ENCODE results near the gene CLINT1.

Gene CLINT1

DNA sequence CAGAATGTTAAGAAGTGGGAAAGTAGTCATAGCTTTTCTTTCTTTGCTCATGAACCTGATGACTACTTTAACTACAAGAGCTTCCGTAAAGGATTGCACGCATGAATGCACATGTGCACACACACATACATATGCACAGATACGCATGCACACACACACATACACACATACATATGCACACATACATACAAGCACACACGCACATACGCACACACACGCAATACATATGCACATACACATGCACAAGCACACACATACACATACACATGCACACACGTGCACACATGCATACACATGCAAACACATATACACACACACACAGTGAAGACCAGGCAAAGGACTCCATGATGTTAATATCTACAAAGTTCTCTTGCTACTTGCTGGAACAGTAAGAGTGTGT lies 92.5 kb downstream of the CLINT1 start:
- TF ChIP-seq TCF12 (IDR thresholded peaks at IDR 0.05; ENCODE audit: low read depth) (no peak), RAD21 (IDR thresholded peaks at IDR 0.05; ENCODE audit: low read depth) (no peak), CREB1 (IDR thresholded peaks at IDR 0.05; ENCODE audit: low read depth) (no peak), YY1 (IDR thresholded peaks at IDR 0.05; ENCODE audit: low read depth) (no peak), FOXM1 (IDR thresholded peaks at IDR 0.05; ENCODE audit: borderline replicate concordance, low read depth) (no peak), TEAD4 (IDR thresholded peaks at IDR 0.05) (no peak), ZBTB7A (IDR thresholded peaks at IDR 0.05; ENCODE audit: low read depth) (no peak), CEBPB (IDR thresholded peaks at IDR 0.05) (no peak)
- TF ChIP-seq, protein P1, sequence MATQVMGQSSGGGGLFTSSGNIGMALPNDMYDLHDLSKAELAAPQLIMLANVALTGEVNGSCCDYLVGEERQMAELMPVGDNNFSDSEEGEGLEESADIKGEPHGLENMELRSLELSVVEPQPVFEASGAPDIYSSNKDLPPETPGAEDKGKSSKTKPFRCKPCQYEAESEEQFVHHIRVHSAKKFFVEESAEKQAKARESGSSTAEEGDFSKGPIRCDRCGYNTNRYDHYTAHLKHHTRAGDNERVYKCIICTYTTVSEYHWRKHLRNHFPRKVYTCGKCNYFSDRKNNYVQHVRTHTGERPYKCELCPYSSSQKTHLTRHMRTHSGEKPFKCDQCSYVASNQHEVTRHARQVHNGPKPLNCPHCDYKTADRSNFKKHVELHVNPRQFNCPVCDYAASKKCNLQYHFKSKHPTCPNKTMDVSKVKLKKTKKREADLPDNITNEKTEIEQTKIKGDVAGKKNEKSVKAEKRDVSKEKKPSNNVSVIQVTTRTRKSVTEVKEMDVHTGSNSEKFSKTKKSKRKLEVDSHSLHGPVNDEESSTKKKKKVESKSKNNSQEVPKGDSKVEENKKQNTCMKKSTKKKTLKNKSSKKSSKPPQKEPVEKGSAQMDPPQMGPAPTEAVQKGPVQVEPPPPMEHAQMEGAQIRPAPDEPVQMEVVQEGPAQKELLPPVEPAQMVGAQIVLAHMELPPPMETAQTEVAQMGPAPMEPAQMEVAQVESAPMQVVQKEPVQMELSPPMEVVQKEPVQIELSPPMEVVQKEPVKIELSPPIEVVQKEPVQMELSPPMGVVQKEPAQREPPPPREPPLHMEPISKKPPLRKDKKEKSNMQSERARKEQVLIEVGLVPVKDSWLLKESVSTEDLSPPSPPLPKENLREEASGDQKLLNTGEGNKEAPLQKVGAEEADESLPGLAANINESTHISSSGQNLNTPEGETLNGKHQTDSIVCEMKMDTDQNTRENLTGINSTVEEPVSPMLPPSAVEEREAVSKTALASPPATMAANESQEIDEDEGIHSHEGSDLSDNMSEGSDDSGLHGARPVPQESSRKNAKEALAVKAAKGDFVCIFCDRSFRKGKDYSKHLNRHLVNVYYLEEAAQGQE (IDR thresholded peaks at IDR 0.05; ENCODE audit: low read depth) = no peak

DNA sequence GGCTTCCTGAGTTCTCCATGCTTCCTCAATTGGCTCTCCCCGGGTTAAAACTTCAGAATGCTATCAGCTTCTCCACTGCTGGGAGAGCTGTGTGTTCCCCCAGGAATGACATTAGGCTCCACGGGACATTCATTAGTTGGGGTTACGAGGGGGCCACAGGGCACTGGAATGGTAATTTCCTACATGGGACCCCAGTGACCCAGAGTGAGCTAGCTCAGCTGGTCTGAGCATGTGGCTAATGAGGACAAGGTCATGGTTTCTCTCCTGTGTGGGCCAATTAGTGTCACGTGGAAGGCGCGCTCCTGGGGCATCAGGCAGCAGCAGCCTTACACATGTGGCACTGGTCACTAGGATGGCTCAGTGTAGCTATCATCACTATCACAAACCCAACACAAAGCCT lies 94.4 kb downstream of the CLINT1 start:
- TF ChIP-seq, protein P2, sequence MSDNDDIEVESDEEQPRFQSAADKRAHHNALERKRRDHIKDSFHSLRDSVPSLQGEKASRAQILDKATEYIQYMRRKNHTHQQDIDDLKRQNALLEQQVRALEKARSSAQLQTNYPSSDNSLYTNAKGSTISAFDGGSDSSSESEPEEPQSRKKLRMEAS (IDR thresholded peaks at IDR 0.05) = no peak
- TF ChIP-seq TEAD4 (IDR thresholded peaks at IDR 0.05) (no peak), NFIC (IDR thresholded peaks at IDR 0.05) (no peak), CEBPB (IDR thresholded peaks at IDR 0.05) (no peak), RAD21 (IDR thresholded peaks at IDR 0.05; ENCODE audit: low read depth) (no peak), TAF1 (IDR thresholded peaks at IDR 0.05; ENCODE audit: low read depth) (no peak), TCF12 (IDR thresholded peaks at IDR 0.05; ENCODE audit: low read depth) (no peak), YY1 (IDR thresholded peaks at IDR 0.05; ENCODE audit: low read depth) (no peak), FOXM1 (IDR thresholded peaks at IDR 0.05; ENCODE audit: borderline replicate concordance, low read depth) (no peak), CREB1 (IDR thresholded peaks at IDR 0.05; ENCODE audit: low read depth) (no peak), EP300 (IDR thresholded peaks at IDR 0.05; ENCODE audit: borderline replicate concordance) (no peak), ZBTB7A (IDR thresholded peaks at IDR 0.05; ENCODE audit: low read depth) (no peak), EGR1 (IDR thresholded peaks at IDR 0.05) (no peak)
- TF ChIP-seq, protein P1 (IDR thresholded peaks at IDR 0.05; ENCODE audit: low read depth) = no peak
- TF ChIP-seq, protein P3, sequence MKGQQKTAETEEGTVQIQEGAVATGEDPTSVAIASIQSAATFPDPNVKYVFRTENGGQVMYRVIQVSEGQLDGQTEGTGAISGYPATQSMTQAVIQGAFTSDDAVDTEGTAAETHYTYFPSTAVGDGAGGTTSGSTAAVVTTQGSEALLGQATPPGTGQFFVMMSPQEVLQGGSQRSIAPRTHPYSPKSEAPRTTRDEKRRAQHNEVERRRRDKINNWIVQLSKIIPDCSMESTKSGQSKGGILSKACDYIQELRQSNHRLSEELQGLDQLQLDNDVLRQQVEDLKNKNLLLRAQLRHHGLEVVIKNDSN (IDR thresholded peaks at IDR 0.05) = no peak

DNA sequence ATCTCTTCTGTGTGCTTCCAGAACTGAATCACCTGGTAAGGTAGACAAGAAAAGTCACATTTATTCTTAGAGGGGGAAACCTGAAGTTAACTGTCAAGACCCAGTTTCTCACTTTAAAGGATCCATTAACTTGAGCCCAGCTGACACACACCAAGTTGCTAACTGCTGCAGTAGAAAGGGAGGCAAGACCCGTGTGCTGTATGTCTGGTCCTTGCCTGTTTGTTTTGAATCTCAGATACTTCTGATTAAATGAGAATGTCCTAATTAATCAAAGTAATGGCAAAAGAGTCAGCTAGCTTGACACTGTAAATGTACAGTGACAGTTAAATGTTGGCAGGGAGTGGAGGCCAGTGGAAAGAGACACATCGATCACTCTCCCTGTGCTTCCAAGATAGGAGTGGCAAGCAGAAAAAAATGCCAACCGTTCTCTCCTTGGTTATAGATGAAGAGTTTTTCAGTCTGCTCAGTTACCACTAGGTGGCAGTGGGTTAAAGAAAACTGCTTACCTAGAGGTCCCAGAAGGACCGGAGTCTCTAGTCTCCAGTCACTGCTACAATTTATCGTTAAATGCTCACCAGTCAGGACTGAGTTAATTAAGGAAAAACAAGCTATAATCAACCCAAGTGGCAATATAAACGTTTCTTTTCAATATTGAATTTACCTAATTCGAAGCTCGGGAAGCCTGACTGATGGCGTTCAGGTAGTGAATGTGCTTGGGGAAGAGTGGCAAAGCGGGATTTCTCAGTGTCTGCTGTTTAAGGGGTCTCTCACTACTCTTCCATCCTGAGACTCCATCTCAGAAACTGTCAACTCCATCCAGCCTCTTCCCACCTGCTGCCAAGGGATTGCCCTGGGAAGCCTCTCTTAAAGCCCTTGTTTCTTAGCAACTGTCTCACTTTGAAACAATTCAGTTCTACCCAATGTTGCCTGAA lies 97.0 kb downstream of the CLINT1 start:
- TF ChIP-seq RAD21 (IDR thresholded peaks at IDR 0.05; ENCODE audit: low read depth) = peak; percentile 79
- TF ChIP-seq TEAD4 (IDR thresholded peaks at IDR 0.05) = no peak
- TF ChIP-seq FOXM1 (IDR thresholded peaks at IDR 0.05; ENCODE audit: borderline replicate concordance, low read depth) = no peak

DNA sequence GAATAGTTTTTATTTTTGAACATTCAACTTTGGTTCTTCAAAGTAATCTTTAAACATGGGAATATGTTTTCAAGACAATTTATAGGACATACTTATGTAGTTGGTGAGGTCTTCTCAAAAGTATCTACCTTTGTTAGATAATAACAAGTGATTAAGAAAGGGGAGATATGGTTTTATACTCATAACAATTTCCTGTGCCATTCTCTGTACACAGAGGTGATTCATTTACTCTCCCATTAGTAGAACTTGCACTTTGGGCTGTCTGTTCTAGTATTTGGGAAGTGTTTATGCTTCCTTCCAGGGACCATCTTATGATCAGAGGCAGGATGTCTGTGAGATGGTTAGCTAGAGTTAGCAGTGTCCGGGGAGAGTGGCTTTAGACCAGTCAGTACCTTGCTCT lies 100.2 kb downstream of the CLINT1 start:
- TF ChIP-seq, protein P2 (IDR thresholded peaks at IDR 0.05) = no peak
- TF ChIP-seq TAF1 (IDR thresholded peaks at IDR 0.05; ENCODE audit: low read depth) (no peak), CEBPB (IDR thresholded peaks at IDR 0.05) (no peak), ZBTB7A (IDR thresholded peaks at IDR 0.05; ENCODE audit: low read depth) (no peak), CREB1 (IDR thresholded peaks at IDR 0.05; ENCODE audit: low read depth) (no peak), EP300 (IDR thresholded peaks at IDR 0.05; ENCODE audit: borderline replicate concordance) (no peak), TEAD4 (IDR thresholded peaks at IDR 0.05) (no peak), TCF12 (IDR thresholded peaks at IDR 0.05; ENCODE audit: low read depth) (no peak), FOXM1 (IDR thresholded peaks at IDR 0.05; ENCODE audit: borderline replicate concordance, low read depth) (no peak), YY1 (IDR thresholded peaks at IDR 0.05; ENCODE audit: low read depth) (no peak), NFIC (IDR thresholded peaks at IDR 0.05) (no peak), RAD21 (IDR thresholded peaks at IDR 0.05; ENCODE audit: low read depth) (no peak), EGR1 (IDR thresholded peaks at IDR 0.05) (no peak)
- TF ChIP-seq, protein P1 (IDR thresholded peaks at IDR 0.05; ENCODE audit: low read depth) = no peak
- TF ChIP-seq, protein P3 (IDR thresholded peaks at IDR 0.05) = no peak
